GM20431 (cell line): ENCODE results near the gene NFATC3.

Experiments used
- in situ Hi-C: fragments of 300-500 bp; cut with MseI, MboI; formaldehyde crosslinking; loops from one replicate; pipeline ENCODE4 v1.15.0; 2020; ENCODE audit warnings: low sequenced_read_pairs; ENCODE audit not compliant: unreplicated experiment

NFATC3 gene

DNA sequence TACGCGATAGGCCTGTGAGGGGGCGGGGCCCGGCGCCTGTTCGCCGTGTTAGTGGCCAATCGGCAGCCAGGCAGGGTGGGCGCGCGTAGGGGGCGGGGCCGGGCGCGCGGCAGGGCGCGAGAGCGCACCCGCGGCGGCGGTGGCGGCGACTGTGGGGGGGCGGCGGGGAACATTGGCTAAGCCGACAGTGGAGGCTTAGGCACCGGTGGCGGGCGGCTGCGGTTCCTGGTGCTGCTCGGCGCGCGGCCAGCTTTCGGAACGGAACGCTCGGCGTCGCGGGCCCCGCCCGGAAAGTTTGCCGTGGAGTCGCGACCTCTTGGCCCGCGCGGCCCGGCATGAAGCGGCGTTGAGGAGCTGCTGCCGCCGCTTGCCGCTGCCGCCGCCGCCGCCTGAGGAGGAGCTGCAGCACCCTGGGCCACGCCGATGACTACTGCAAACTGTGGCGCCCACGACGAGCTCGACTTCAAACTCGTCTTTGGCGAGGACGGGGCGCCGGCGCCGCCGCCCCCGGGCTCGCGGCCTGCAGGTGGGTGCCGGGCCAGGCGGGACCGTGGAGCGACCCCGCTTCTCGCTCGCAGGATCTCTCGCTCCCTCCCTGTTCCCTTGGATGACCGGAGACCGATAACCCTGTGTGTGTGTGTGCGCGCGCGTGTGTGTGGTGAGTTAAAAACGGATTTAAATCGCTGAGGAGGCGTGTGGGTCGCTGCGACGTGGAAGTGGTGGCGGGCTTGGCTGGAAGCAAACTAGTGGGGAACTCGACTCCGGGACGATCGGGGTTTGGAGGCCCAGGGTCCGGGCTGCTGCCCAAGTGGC is at the start of gene NFATC3:
Gene NFATC3 (plus strand): TSS at position 112 of the 813 bp plus-strand sequence. CDS start 312 bp downstream, at position 424.
- in situ Hi-C loops: no loop called here

- in situ Hi-C loops: no loop called here
Observed at GRCh38 chr16:68037841-68038597, 47.2 kb upstream of the NFATC3 start.

- in situ Hi-C loops: no loop called here
Observed at GRCh38 chr16:68040506-68041288, 44.5 kb upstream of the NFATC3 start.

DNA sequence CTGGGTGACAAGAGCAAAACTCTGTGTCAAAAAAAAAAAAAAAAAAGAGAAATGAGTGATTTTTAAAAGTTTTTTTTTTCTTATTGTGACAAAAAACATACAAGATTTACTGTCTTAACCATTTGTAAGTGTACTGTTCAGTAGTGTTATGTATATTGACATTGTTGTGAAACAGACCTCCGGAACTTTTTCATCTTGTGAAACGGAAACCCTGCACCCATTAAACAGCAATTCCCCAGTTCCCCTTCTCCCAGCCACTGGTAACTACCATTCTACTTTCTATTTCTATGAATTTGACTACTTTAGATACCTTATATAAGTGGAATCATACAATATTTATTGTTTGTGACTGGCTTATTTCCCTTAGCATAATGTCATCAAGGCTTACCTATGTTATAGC is 43.4 kb upstream of the NFATC3 start:
- in situ Hi-C loops: no loop called here

DNA sequence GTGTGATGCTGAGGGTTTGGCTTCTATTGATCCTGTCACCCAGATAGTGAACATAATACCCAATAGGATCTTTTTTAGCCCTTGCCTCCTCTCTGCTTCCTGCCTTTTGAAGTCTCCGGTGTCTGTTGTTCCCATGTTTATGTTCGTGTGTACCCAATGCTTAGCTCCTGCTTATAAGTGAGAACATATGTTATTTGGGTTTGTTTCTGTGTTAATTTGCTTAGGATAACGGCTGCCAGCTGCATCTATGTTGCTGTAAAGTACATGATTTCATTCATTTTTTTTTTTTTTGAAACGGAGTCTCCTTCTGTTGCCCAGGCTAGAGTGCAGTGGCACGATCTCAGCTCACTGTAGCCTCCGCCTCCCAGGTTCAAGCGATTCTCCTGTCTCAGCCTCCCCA is 39.1 kb upstream of the NFATC3 start:
- in situ Hi-C loops: no loop called here

GRCh38 chr16:68047987-68048386 is 37.2 kb upstream of the NFATC3 start:
- in situ Hi-C loops: no loop called here

GRCh38 chr16:68049449-68049848 is 35.7 kb upstream of the NFATC3 start:
- in situ Hi-C loops: no loop called here

GRCh38 chr16:68055395-68055794 is 29.8 kb upstream of the NFATC3 start:
- in situ Hi-C loops: no loop called here

DNA sequence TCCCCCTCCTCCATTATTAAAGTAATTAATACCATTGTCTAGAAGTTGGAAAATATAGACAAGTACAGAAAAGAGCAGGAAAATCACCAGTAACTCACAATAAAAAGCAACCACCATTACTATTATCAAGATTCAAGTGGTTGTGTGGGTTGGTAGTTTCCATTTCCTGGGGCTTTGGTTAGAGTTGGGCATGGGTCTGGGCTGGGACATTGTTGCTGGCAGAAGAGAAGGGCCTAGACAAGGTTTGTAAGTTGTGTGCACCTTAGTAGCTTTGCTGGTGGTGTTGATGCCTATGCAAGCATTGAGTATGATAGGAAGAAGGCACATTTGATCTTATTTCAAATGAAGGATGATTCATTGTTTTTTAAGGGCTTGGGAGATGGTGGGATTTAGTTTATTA is 25.4 kb upstream of the NFATC3 start:
- in situ Hi-C loops: no loop called here

DNA sequence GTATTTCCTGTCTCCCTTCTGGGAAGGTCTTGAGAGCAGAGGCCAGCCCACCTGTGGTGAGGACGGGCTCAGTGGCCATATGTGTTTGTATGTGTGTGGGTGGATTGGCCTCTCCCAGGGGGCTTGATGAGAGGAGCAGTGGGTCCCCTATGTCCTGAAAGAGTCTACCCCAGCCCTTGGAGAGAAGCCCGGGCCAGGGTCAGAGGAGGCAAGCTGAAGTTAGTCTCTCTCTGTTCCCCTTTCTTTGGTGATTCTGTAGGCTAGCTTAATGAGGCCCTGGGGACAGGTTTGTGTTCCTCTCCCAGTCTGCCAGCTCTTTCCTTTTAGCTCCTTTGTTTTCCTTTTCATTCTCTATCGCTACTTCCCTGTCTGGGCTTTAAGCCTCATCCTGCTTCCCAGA is 23.8 kb upstream of the NFATC3 start:
- in situ Hi-C loops: no loop called here

DNA sequence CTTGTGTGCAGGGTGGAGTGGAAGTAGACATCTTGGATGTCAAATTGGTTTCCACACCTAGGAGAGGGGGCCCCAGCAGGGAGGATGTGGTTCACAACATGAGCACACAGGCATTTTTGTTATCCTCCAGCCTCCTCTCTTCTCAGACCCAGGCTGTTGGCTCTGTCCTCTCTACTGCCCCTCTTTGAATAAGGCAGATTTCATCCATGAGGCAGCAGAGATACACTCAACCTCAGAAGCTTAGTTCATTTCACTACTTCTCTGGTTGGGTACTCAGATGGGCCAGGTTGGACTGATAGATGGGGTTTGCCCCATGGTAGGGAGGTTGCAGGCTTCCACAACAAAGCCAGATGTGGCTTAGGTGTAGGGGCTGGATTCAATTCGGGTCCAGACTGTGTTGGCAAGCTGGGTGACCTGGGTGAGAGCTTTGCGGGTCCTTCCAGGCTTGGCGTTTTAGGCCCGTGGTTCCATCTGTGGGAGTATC is 22.2 kb upstream of the NFATC3 start:
- in situ Hi-C loops: no loop called here

- in situ Hi-C loops: no loop called here
Observed at GRCh38 chr16:68064791-68065365, 20.3 kb upstream of the NFATC3 start.

- in situ Hi-C loops: no loop called here
Observed at GRCh38 chr16:68065716-68066305, 19.4 kb upstream of the NFATC3 start.

DNA sequence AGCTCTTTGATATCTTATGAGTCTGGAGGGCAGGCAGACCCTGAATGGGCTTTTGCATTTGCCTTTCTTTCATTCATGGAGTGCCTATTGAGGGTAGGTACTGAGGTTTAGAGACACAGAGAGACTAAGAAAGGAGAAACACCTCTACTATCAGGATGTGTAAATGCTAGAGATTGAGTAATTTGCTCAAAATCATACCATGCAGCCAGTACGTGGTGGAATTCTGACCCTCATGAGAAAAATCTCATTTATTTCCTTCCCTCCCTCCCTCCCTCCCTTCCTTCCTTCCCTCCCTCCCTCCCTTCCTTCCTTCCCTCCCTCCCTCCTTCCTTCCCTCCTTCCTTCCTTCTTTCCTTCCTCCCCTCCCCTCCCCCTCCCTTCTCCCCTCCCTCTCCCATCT is 18.4 kb upstream of the NFATC3 start:
- in situ Hi-C loops: no loop called here

DNA sequence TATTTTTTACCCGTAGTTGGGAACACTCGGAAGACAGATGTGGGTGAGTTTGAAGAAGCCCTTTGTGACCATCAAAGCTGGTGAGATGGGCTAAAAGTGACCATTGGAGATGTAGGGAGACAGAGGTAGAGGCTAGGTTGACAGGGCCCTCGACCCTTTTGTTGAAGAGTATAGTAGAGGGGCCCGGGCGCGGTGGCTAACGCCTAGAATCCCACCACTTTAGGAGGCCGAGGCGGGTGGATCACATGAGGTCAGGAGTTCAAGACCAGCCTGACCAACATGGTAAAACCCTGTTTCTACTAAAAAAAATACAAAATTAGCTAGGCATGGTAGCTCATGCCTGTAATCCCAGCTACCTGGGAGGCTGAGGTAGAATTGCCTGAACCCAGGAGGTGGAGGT is 16.2 kb upstream of the NFATC3 start:
- in situ Hi-C loops: no loop called here

DNA sequence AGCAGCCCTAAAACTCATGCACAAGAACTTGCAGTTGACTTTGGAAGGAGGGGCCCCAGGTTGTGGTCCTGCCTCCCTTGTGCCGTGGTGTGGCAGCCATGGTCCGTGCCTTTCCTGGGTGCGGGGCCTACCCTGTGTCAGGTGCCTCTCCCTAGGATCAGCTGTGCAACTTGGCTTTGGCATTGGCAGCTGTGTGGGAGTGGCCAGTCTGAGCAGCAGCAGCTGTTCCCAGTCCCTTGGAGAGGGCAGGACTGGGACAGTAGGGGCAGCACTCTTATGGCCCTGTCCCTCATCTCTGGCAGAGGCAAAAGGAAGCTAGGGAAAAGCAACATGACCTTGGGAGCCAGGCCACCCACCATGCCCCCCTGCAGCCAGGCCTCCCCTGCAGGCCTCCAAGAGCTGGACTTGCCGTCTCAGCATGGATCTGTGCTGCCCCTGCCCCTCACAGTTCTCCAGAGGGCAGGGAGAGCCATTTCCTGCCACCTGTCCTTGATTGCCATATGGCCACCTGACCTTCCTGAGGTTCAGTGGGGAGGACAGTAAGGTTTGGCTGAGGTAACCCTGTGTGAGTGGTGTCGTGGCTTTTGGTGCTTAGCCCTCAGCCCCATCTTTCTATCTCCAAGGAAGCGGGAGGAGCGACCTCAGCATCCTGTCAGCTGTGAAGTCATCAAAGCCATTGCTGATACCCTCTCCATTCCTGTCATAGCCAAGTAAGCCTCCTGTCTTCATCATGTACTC is 15.5 kb upstream of the NFATC3 start:
- in situ Hi-C loops: no loop called here

DNA sequence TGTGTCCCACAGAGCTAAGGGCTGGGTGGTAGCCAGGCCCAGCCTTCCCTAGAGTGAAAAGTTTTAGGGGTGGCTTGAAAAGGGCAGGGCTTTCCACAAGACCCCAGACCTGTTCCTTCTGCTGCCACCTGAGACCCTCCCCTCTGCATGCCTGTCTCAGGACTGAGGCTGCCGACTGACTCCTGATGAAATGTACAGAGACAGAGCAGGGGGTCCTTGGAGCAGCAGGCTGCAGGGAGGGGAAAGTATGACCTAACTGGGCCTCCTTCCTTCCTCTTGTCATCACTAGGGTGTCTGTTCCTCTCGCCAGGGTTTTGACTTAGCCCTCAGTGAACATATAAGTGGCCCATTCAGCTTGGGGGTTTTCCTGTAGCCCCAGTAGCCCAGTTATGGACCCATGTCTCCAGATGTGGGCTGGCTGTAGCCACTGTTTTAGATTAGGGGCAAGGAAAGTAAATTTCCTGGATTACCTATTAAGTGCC is 14.9 kb upstream of the NFATC3 start:
- in situ Hi-C loops: no loop called here

- in situ Hi-C loops: no loop called here
Observed at GRCh38 chr16:68070806-68071517, 14.2 kb upstream of the NFATC3 start.
